ENCODE results near the gene CACNA1S.

Gene CACNA1S

GRCh38 chr1:201002510-201002909 is 109.7 kb downstream of the CACNA1S start:
- Histone ChIP-seq H3K36me3 (ENCODE audit: insufficient read depth, low read length) (no peaks in the 10 kb centered on the region; the same call in 1 of the 2 replicates), H4K20me1 (ENCODE audit: insufficient read depth, low read length) (no peaks in the 10 kb centered on the region), H3K9me2 (ENCODE audit: low read depth, low read length) (no peaks in the 10 kb centered on the region), H3K27ac (ENCODE audit: low read depth, low read length, poor library complexity, severe bottlenecking) (no peak overlapping the region), H3K9ac (ENCODE audit: low read length) (no peak overlapping the region), H3K4me2 (ENCODE audit: low read length) (no peak overlapping the region), H3K4me3 (ENCODE audit: low read depth, low read length, poor library complexity, severe bottlenecking) (no peak overlapping the region), H3K79me2 (ENCODE audit: insufficient read depth, low read length) (no peaks in the 10 kb centered on the region), H3K27me3 (ENCODE audit: insufficient read depth, low read length) (no peaks in the 10 kb centered on the region), H2AFZ (ENCODE audit: low read length) (no peak overlapping the region), H3F3A (ENCODE audit: insufficient read depth, low read length) (no peaks in the 10 kb centered on the region), H3K9me3 (ENCODE audit: low read length) (no peaks in the 10 kb centered on the region), H3K4me1 (ENCODE audit: insufficient read depth, low read length, severe bottlenecking) (no peaks in the 10 kb centered on the region)
- no peak for TF ChIP-seq EZH2 (IDR thresholded peaks at IDR 0.05; ENCODE audit: borderline replicate concordance, low read length)
- TF ChIP-seq, protein P1, sequence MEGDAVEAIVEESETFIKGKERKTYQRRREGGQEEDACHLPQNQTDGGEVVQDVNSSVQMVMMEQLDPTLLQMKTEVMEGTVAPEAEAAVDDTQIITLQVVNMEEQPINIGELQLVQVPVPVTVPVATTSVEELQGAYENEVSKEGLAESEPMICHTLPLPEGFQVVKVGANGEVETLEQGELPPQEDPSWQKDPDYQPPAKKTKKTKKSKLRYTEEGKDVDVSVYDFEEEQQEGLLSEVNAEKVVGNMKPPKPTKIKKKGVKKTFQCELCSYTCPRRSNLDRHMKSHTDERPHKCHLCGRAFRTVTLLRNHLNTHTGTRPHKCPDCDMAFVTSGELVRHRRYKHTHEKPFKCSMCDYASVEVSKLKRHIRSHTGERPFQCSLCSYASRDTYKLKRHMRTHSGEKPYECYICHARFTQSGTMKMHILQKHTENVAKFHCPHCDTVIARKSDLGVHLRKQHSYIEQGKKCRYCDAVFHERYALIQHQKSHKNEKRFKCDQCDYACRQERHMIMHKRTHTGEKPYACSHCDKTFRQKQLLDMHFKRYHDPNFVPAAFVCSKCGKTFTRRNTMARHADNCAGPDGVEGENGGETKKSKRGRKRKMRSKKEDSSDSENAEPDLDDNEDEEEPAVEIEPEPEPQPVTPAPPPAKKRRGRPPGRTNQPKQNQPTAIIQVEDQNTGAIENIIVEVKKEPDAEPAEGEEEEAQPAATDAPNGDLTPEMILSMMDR (IDR thresholded peaks at IDR 0.05; ENCODE audit: low read length): no peak

GRCh38 chr1:201001962-201002361 is 110.3 kb downstream of the CACNA1S start:
- no peaks in the 10 kb centered on the region for H3K79me2 ChIP-seq (ENCODE audit: insufficient read depth, low read length)
- no peaks in the 10 kb centered on the region; the same call in 1 of the 2 replicates for H3K36me3 ChIP-seq (ENCODE audit: insufficient read depth, low read length)
- H3K4me1 ChIP-seq (ENCODE audit: insufficient read depth, low read length, severe bottlenecking): no peaks in the 10 kb centered on the region
- no peaks in the 10 kb centered on the region for H3K9me2 ChIP-seq (ENCODE audit: low read depth, low read length)
- H3K27me3 ChIP-seq (ENCODE audit: insufficient read depth, low read length): no peaks in the 10 kb centered on the region
- TF ChIP-seq EZH2 (IDR thresholded peaks at IDR 0.05; ENCODE audit: borderline replicate concordance, low read length): no peak
- TF ChIP-seq, protein P1 (IDR thresholded peaks at IDR 0.05; ENCODE audit: low read length): no peak
- H3K9me3 ChIP-seq (ENCODE audit: low read length): no peaks in the 10 kb centered on the region
- H4K20me1 ChIP-seq (ENCODE audit: insufficient read depth, low read length): no peaks in the 10 kb centered on the region
- H3F3A ChIP-seq (ENCODE audit: insufficient read depth, low read length): no peaks in the 10 kb centered on the region
- H3K27ac ChIP-seq (ENCODE audit: low read depth, low read length, poor library complexity, severe bottlenecking): no peak overlapping the region
- H3K4me2 ChIP-seq (ENCODE audit: low read length): no peak overlapping the region
- no peak overlapping the region for H3K4me3 ChIP-seq (ENCODE audit: low read depth, low read length, poor library complexity, severe bottlenecking)
- no peak overlapping the region for H2AFZ ChIP-seq (ENCODE audit: low read length)
- no peak overlapping the region for H3K9ac ChIP-seq (ENCODE audit: low read length)

DNA sequence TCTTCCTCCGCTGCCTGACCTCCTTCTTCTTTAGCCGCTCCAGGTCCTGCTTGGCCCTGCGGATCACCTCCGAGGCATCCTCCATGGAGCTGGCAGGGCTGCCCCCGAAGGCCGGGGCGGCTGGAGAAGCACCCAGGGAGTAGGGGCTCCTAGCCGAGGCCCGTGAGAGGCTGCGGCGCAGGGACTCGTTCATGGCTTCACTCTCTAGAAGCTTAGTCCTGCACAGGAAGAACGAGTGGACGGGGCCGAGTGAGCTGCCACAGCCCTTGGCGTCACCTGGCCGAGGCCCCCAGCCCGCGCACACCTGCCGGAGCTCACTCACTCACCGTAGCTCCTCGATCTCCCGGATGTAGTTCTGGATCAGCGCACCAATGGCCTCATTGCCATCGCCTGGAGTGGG is 111.8 kb downstream of the CACNA1S start:
- Histone ChIP-seq H3K4me3 (ENCODE audit: low read depth, low read length, poor library complexity, severe bottlenecking) (no peak overlapping the region), H3K9me3 (ENCODE audit: low read length) (no peaks in the 10 kb centered on the region), H3K9ac (ENCODE audit: low read length) (no peak overlapping the region), H4K20me1 (ENCODE audit: insufficient read depth, low read length) (no peaks in the 10 kb centered on the region), H3K36me3 (ENCODE audit: insufficient read depth, low read length) (no peaks in the 10 kb centered on the region; the same call in none of the 2 replicates), H3K79me2 (ENCODE audit: insufficient read depth, low read length) (no peaks in the 10 kb centered on the region), H3K27ac (ENCODE audit: low read depth, low read length, poor library complexity, severe bottlenecking) (no peak overlapping the region), H3F3A (ENCODE audit: insufficient read depth, low read length) (no peaks in the 10 kb centered on the region), H2AFZ (ENCODE audit: low read length) (no peak overlapping the region), H3K27me3 (ENCODE audit: insufficient read depth, low read length) (no peaks in the 10 kb centered on the region), H3K4me1 (ENCODE audit: insufficient read depth, low read length, severe bottlenecking) (no peaks in the 10 kb centered on the region), H3K9me2 (ENCODE audit: low read depth, low read length) (no peaks in the 10 kb centered on the region), H3K4me2 (ENCODE audit: low read length) (no peak overlapping the region)
- TF ChIP-seq, protein P1 (IDR thresholded peaks at IDR 0.05; ENCODE audit: low read length): no peak
- TF ChIP-seq EZH2 (IDR thresholded peaks at IDR 0.05; ENCODE audit: borderline replicate concordance, low read length): no peak
